ENCODE results near the gene RIT1.

Gene RIT1

GRCh38 chr1:155884031-155884960 lies 26.9 kb downstream of the RIT1 start:
- no peak for TF ChIP-seq CTCF (conservative IDR thresholded peaks at IDR 0.05; ENCODE audit: control insufficient read depth, insufficient read depth, low read depth, low read length)
- no peak overlapping the region for H3K4me3 ChIP-seq (ENCODE audit: control insufficient read depth, low read depth, low read length)
- no peak for DNase-seq (ENCODE audit: low read depth)

GRCh38 chr1:155882766-155883165 lies 28.4 kb downstream of the RIT1 start:
- no peak for TF ChIP-seq CTCF (conservative IDR thresholded peaks at IDR 0.05; ENCODE audit: control insufficient read depth, insufficient read depth, low read depth, low read length)
- no peak for DNase-seq (ENCODE audit: low read depth)
- no peak overlapping the region for H3K4me3 ChIP-seq (ENCODE audit: control insufficient read depth, low read depth, low read length)

- no peak for DNase-seq (ENCODE audit: low read depth)
- H3K4me3 ChIP-seq (ENCODE audit: control insufficient read depth, low read depth, low read length) = no peak overlapping the region
- TF ChIP-seq CTCF (conservative IDR thresholded peaks at IDR 0.05; ENCODE audit: control insufficient read depth, insufficient read depth, low read depth, low read length) = no peak
These were observed 28.9 kb downstream of the RIT1 start for GRCh38 chr1:155882235-155882634.

- H3K4me3 ChIP-seq (ENCODE audit: control insufficient read depth, low read depth, low read length) = no peak overlapping the region
- TF ChIP-seq CTCF (conservative IDR thresholded peaks at IDR 0.05; ENCODE audit: control insufficient read depth, insufficient read depth, low read depth, low read length) = no peak
- DNase-seq (ENCODE audit: low read depth) = no peak
These were observed 30.2 kb downstream of the RIT1 start for GRCh38 chr1:155880950-155881349.

GRCh38 chr1:155880251-155880650 lies 30.9 kb downstream of the RIT1 start:
- TF ChIP-seq CTCF (conservative IDR thresholded peaks at IDR 0.05; ENCODE audit: control insufficient read depth, insufficient read depth, low read depth, low read length) = no peak
- DNase-seq (ENCODE audit: low read depth) = no peak
- no peak overlapping the region for H3K4me3 ChIP-seq (ENCODE audit: control insufficient read depth, low read depth, low read length)

GRCh38 chr1:155877945-155878344 lies 33.2 kb downstream of the RIT1 start:
- DNase-seq (ENCODE audit: low read depth) = no peak
- H3K4me3 ChIP-seq (ENCODE audit: control insufficient read depth, low read depth, low read length) = no peak overlapping the region
- no peak for TF ChIP-seq CTCF (conservative IDR thresholded peaks at IDR 0.05; ENCODE audit: control insufficient read depth, insufficient read depth, low read depth, low read length)

All from fibroblast of mammary gland (primary cell).